ENCODE data around the gene DPH3. TPM values are rescaled to one million over a fixed set of nuclear protein-coding genes. Genes with fewer than 3 reads are reported as not detected.

DPH3 gene
- polyA plus RNA-seq, 1 of the 3 experiments (the other 2 are of a cell fraction) = 8.5 TPM

DNA sequence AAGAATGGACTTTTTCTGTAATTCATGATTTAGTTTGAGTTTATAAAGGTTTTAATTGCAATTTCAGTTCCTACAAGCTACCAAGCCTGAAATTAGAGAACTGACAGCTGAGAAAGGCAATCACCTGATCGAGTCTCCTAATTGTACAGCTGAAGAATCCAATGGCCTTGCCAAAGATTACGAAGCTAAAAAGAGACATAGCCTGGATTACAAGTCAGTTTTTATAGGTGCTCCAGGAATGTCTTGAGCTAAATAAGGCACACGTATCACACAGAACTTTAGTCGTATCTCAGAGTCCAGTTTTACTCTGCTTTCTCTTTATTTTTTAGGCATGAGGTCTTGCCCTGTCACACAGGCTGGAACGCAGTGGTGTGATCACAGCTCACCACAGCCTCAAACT, 6.6 kb downstream of the DPH3 start:
- Histone ChIP-seq H3K27me3 (ENCODE audit: insufficient read depth) (no peaks in the 10 kb centered on the region), H3K9ac (no peak overlapping the region), H3K4me2 (no peak overlapping the region), H3K9me2 (no peaks in the 10 kb centered on the region), H3K27ac (ENCODE audit: low read depth in 2 of 2, low read length in 1 of 2) (no peak overlapping the region), H3K4me3 (ENCODE audit: low read depth in 2 of 2, low read length in 1 of 2) (no peak overlapping the region), H3F3A (replicated peaks; ENCODE audit: insufficient read depth) (peaks cover 5% of the 10 kb centered on the region), H3K79me2 (ENCODE audit: insufficient read depth) (peaks cover 30% of the 10 kb centered on the region), H2AFZ (ENCODE audit: low read depth) (no peak overlapping the region), H3K4me1 (ENCODE audit: control insufficient read depth in 1 of 2, insufficient read depth in 2 of 2, low read depth in 1 of 2, low read length in 1 of 2) (peaks cover 0 to 1% of the 10 kb centered on the region in 2 experiments; a peak in 3 of 4 replicates), H4K20me1 (ENCODE audit: insufficient read depth) (no peaks in the 10 kb centered on the region), H3K9me3 (no peaks in the 10 kb centered on the region), H3K36me3 (replicated peaks in 1 of 2; ENCODE audit: control insufficient read depth in 1 of 2, insufficient read depth in 2 of 2, low read length in 1 of 2) (peaks cover 44% of the 10 kb centered on the region in 2 experiments)
- TF ChIP-seq, protein P1, sequence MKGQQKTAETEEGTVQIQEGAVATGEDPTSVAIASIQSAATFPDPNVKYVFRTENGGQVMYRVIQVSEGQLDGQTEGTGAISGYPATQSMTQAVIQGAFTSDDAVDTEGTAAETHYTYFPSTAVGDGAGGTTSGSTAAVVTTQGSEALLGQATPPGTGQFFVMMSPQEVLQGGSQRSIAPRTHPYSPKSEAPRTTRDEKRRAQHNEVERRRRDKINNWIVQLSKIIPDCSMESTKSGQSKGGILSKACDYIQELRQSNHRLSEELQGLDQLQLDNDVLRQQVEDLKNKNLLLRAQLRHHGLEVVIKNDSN (IDR thresholded peaks at IDR 0.05; ENCODE audit: borderline replicate concordance, low read depth) = no peak
- TF ChIP-seq JUND (IDR thresholded peaks at IDR 0.05) (no peak), EP300 (IDR thresholded peaks at IDR 0.05; ENCODE audit: borderline replicate concordance in 1 of 2, low read depth in 1 of 2, low read length in 1 of 2) (no peak), EZH2phosphoT487 (IDR thresholded peaks at IDR 0.05; ENCODE audit: borderline replicate concordance, low read depth) (no peak), NFIC (IDR thresholded peaks at IDR 0.05; ENCODE audit: borderline replicate concordance) (no peak), TEAD4 (IDR thresholded peaks at IDR 0.05; ENCODE audit: borderline replicate concordance, insufficient read depth) (no peak), MEF2A (IDR thresholded peaks at IDR 0.05; ENCODE audit: borderline replicate concordance, low read depth) (no peak)
- TF ChIP-seq, protein P2, sequence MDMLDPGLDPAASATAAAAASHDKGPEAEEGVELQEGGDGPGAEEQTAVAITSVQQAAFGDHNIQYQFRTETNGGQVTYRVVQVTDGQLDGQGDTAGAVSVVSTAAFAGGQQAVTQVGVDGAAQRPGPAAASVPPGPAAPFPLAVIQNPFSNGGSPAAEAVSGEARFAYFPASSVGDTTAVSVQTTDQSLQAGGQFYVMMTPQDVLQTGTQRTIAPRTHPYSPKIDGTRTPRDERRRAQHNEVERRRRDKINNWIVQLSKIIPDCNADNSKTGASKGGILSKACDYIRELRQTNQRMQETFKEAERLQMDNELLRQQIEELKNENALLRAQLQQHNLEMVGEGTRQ (IDR thresholded peaks at IDR 0.05; ENCODE audit: borderline replicate concordance, low read depth, low read length) = no peak
- DNase-seq = no peak
- 73% methylated on average over 5 of the region's 5 CpGs for WGBS (ENCODE audit: low lambda C conversion rate)
- CTCF ChIA-PET = interaction anchor here (1.2 to 1.7 kb wide), 2 partner anchors 9 to 1056 kb away, joined by 3 read pairs; no protein-coding TSS in a partner anchor
- POLR2A ChIA-PET = no interaction called here

DNA sequence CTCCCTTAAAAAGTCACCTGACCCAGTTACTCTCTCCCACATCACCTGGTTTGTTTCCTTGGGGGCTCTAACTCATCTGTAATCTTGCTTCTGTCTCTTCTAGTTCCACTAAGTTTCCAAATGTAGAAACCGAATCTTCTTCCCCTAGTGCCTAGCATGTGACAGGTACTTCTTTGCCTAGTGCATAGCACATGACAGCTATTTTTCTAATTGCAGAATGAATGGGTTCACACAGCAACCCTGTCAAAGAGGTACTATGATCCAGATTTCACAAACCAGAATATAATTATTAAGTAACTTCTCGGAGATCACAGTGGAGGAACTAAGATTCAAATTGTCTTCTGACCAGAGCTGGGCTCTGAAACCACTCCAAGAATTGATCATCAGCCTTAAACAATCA, 7.4 kb downstream of the DPH3 start:
- Histone ChIP-seq H2AFZ (ENCODE audit: low read depth) (no peak overlapping the region), H3K9me2 (no peaks in the 10 kb centered on the region), H3K27me3 (ENCODE audit: insufficient read depth) (no peaks in the 10 kb centered on the region), H3K9me3 (no peaks in the 10 kb centered on the region), H3K9ac (no peak overlapping the region), H3F3A (replicated peaks; ENCODE audit: insufficient read depth) (peaks cover 5% of the 10 kb centered on the region), H3K79me2 (ENCODE audit: insufficient read depth) (peaks cover 21% of the 10 kb centered on the region), H3K4me1 (ENCODE audit: control insufficient read depth in 1 of 2, insufficient read depth in 2 of 2, low read depth in 1 of 2, low read length in 1 of 2) (no peaks in the 10 kb centered on the region), H3K4me2 (no peak overlapping the region), H4K20me1 (ENCODE audit: insufficient read depth) (no peaks in the 10 kb centered on the region), H3K27ac (ENCODE audit: low read depth in 2 of 2, low read length in 1 of 2) (no peak overlapping the region), H3K36me3 (replicated peaks in 1 of 2; ENCODE audit: control insufficient read depth in 1 of 2, insufficient read depth in 2 of 2, low read length in 1 of 2) (peaks cover 37 to 39% of the 10 kb centered on the region in 2 experiments), H3K4me3 (ENCODE audit: low read depth in 2 of 2, low read length in 1 of 2) (no peak overlapping the region)
- CTCF ChIA-PET = no interaction called here
- POLR2A ChIA-PET = no interaction called here
- TF ChIP-seq ELF1 (IDR thresholded peaks at IDR 0.05) (no peak), NFIC (IDR thresholded peaks at IDR 0.05; ENCODE audit: borderline replicate concordance) (no peak), IRF3 (IDR thresholded peaks at IDR 0.05; ENCODE audit: low read depth, low read length) (no peak), CTCF (IDR thresholded peaks at IDR 0.05) (no peak)
- TF ChIP-seq, protein P1 (IDR thresholded peaks at IDR 0.05; ENCODE audit: borderline replicate concordance, low read depth) = no peak
- 94% methylated on average over 2 of the region's 2 CpGs for WGBS (ENCODE audit: low lambda C conversion rate)
- DNase-seq = no peak

All from SK-N-SH (cell line).